CD4-positive, CD25-positive, alpha-beta regulatory T cell (primary cell): ENCODE data around the gene SMG9. TPM values are rescaled to one million over a fixed set of nuclear protein-coding genes. Genes with fewer than 3 reads are reported as not detected.

ENCODE experiments used
- ATAC-seq, 2 donors: fragments of 150-1000 bp; cut with Tn5 transposase; one replicate each; pipeline ENCODE4 v1.10.0; 2021; ENCODE audit warnings: low read depth in 2 of 2, moderate number of reproducible peaks in 2 of 2, moderate library complexity in 1 of 2
- DNase-seq, 3 donors: peaks; one replicate each; pipeline versions ENCODE4 v3.0.0 to v3.0.0-alpha.2; 2012 to 2022; ENCODE audit warnings: mixed read lengths in 1 of 3
- H3K27ac ChIP-seq: one replicate; pipeline ENCODE4 v1.7.0; 2013; ENCODE audit warnings: mild to moderate bottlenecking, low read length; ENCODE audit not compliant: insufficient read depth, poor library complexity, severe bottlenecking
- H3K27me3 ChIP-seq: one replicate; pipeline ENCODE4 v1.7.0; 2013; ENCODE audit warnings: low read length; ENCODE audit not compliant: control insufficient read depth, insufficient read depth
- H3K36me3 ChIP-seq: one replicate; pipeline ENCODE4 v1.7.0; 2013; ENCODE audit warnings: mild to moderate bottlenecking, low read length, moderate library complexity; ENCODE audit not compliant: control insufficient read depth, insufficient read depth
- H3K4me1 ChIP-seq: 2 replicates; pipeline ENCODE4 v1.7.0; 2013; ENCODE audit warnings: mild to moderate bottlenecking, low read length; ENCODE audit not compliant: insufficient read depth, control insufficient read depth, poor library complexity, severe bottlenecking
- H3K4me3 ChIP-seq: one replicate; pipeline ENCODE4 v1.7.0; 2013; ENCODE audit warnings: low read depth, mild to moderate bottlenecking, low read length, moderate library complexity
- H3K9me3 ChIP-seq, 2 experiments: 1 replicate in 1 of 2; 2 replicates in 1 of 2; pipeline ENCODE4 v1.7.0; 2013; ENCODE audit warnings: low read length in 2 of 2, mild to moderate bottlenecking in 1 of 2, moderate library complexity in 1 of 2; ENCODE audit not compliant: control insufficient read depth in 2 of 2
- H3K27ac Mint-ChIP-seq, 3 donors: one replicate each; pipeline ENCODE4 v1.8.0; 2020 to 2022; ENCODE audit warnings: mild to moderate bottlenecking in 3 of 3, mixed read lengths in 3 of 3, moderate library complexity in 2 of 3
- H3K27me3 Mint-ChIP-seq: one replicate; pipeline ENCODE4 v1.8.0; 2022; ENCODE audit warnings: mild to moderate bottlenecking, mixed read lengths
- H3K36me3 Mint-ChIP-seq: one replicate; pipeline ENCODE4 v1.8.0; 2020; ENCODE audit warnings: mixed read lengths
- H3K4me1 Mint-ChIP-seq, 4 donors: one replicate each; pipeline ENCODE4 v1.8.0; 2020 to 2022; ENCODE audit warnings: mixed read lengths in 4 of 4, mild to moderate bottlenecking in 1 of 4
- H3K4me3 Mint-ChIP-seq, 4 donors: one replicate each; pipeline ENCODE4 v1.8.0; 2020 to 2022; ENCODE audit warnings: mild to moderate bottlenecking in 4 of 4, mixed read lengths in 4 of 4, moderate library complexity in 3 of 4
- H3K9me3 Mint-ChIP-seq, 7 donors: one replicate each; pipeline ENCODE4 v1.8.0; 2020 to 2022; ENCODE audit warnings: mixed read lengths in 7 of 7, mild to moderate bottlenecking in 3 of 7, moderate library complexity in 2 of 7
- polyA plus RNA-seq, 4 donors: library from polyadenylated mRNA; unstranded; fragments of 300-500 nt; fragmentation: Illumina TruSeq; gene quantifications; one replicate each; pipeline ENCODE4 v1.2.3, GENCODE V29; 2021
- total RNA-seq: library from RNA; stranded (reverse); gene quantifications from one replicate; pipeline ENCODE4 v1.2.3, GENCODE V29; 2022

The SMG9 gene
- total and polyA plus RNA-seq, 5 donors from 2014 or later, result 3.4 to 40.7 (median 5.9) TPM

- Histone ChIP-seq H3K27me3 (no peaks in the 10 kb centered on the region), H3K36me3 (peaks cover 44% of the 10 kb centered on the region), H3K4me1 (peaks cover 54% of the 10 kb centered on the region), H3K27ac (peak overlapping the region; percentile 99), H3K4me3 (no peak overlapping the region), H3K9me3 (no peaks in the 10 kb centered on the region)
- ATAC-seq (no peak), DNase-seq (no peak)
- Mint-ChIP-seq H3K36me3 (peaks cover 26% of the 10 kb centered on the region), H3K27ac (peak overlapping the region; percentile 11 to 79 (median 15)), H3K4me3 (peak overlapping the region in 2 of 4 donors; percentile 71 to 98), H3K27me3 (peaks cover 4% of the 10 kb centered on the region), H3K9me3 (no peaks in the 10 kb centered on the region), H3K4me1 (peaks cover 3 to 72% (median 38%) of the 10 kb centered on the region in 4 donors)
These were observed 3.1 kb downstream of the SMG9 start for GRCh38 chr19:43751466-43752220.

- Mint-ChIP-seq H3K27me3 (peaks cover 4% of the 10 kb centered on the region), H3K27ac (peak overlapping the region in 2 of 3 donors; percentile 43 to 49), H3K36me3 (peaks cover 38% of the 10 kb centered on the region), H3K9me3 (no peaks in the 10 kb centered on the region), H3K4me1 (peaks cover 11 to 65% (median 36%) of the 10 kb centered on the region in 4 donors), H3K4me3 (peak overlapping the region in 1 of 4 donors; percentile 0)
- Histone ChIP-seq H3K4me1 (peaks cover 39% of the 10 kb centered on the region), H3K9me3 (no peaks in the 10 kb centered on the region), H3K27me3 (no peaks in the 10 kb centered on the region), H3K36me3 (peaks cover 52% of the 10 kb centered on the region), H3K27ac (no peak overlapping the region), H3K4me3 (no peak overlapping the region)
- no peak for DNase-seq
- no peak for ATAC-seq
These were observed 4.9 kb downstream of the SMG9 start for GRCh38 chr19:43749898-43750297.

GRCh38 chr19:43749152-43749551, 5.6 kb downstream of the SMG9 start:
- H3K27ac ChIP-seq, result no peak overlapping the region
- peak overlapping the region in 2 of 3 donors; percentile 5 to 44 for H3K27ac Mint-ChIP-seq
- no peaks in the 10 kb centered on the region for H3K27me3 Mint-ChIP-seq
- ATAC-seq (no peak), DNase-seq (no peak)
- peaks cover 38% of the 10 kb centered on the region for H3K36me3 Mint-ChIP-seq
- H3K4me1 ChIP-seq, result peaks cover 36% of the 10 kb centered on the region
- peaks cover 54% of the 10 kb centered on the region for H3K36me3 ChIP-seq
- H3K9me3 Mint-ChIP-seq, result no peaks in the 10 kb centered on the region
- peaks cover 11 to 59% (median 33%) of the 10 kb centered on the region in 4 donors for H3K4me1 Mint-ChIP-seq
- no peaks in the 10 kb centered on the region for H3K27me3 ChIP-seq
- H3K9me3 ChIP-seq, result no peaks in the 10 kb centered on the region
- H3K4me3 Mint-ChIP-seq, result no peak overlapping the region
- no peak overlapping the region for H3K4me3 ChIP-seq

- H3K9me3 ChIP-seq, result no peaks in the 10 kb centered on the region
- no peaks in the 10 kb centered on the region for H3K27me3 ChIP-seq
- H3K4me1 ChIP-seq, result peaks cover 32% of the 10 kb centered on the region
- ATAC-seq (no peak), DNase-seq (no peak)
- Mint-ChIP-seq H3K27me3 (no peaks in the 10 kb centered on the region), H3K4me1 (peaks cover 11 to 55% (median 30%) of the 10 kb centered on the region in 4 donors), H3K36me3 (peaks cover 42% of the 10 kb centered on the region), H3K4me3 (peak overlapping the region in 1 of 4 donors; percentile 40), H3K27ac (peak overlapping the region; percentile 5 to 84 (median 44)), H3K9me3 (no peaks in the 10 kb centered on the region)
- H3K36me3 ChIP-seq, result peaks cover 58% of the 10 kb centered on the region
- peak overlapping the region; percentile 34 for H3K27ac ChIP-seq
- no peak overlapping the region for H3K4me3 ChIP-seq
These were observed 6.1 kb downstream of the SMG9 start for GRCh38 chr19:43748685-43749084.

GRCh38 chr19:43748205-43748594, 6.6 kb downstream of the SMG9 start:
- peaks cover 43% of the 10 kb centered on the region for H3K36me3 Mint-ChIP-seq

DNA sequence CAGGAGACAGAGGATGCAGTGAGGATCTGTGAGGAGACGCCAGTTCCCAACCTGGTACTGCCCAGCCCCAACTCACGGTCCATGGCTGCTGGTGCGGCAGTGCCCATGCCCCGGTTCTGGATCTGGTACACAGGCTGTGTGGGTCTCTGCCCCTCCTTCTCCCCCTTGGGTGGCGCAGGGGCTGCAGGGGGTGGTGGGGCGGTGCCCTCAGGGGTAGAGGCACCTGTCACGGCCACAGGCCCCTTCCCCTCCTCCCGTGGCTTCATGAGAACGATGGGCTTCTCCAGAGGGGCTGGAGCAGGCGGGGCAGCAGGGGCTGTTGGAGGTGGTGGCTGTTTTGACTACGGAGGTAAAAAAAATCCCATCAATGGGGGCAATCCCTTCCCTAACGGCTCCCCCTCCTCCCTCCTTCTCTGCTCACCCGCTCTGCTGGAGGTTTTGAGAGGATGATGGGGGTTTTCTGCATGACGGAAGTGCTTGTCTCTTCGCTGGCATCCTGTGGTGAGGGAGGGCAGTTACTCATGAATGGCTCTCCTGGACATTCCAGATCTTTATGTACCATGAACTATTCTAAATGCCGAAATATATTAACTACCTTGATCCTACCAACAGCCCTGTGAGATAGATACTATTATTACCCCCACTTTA, 7.1 kb downstream of the SMG9 start:
- H3K36me3 Mint-ChIP-seq, result peaks cover 48% of the 10 kb centered on the region
- ATAC-seq, result peak in 1 of 2 donors; percentile 15

More at GRCh38 chr19:43748205-43748594, 6.6 kb downstream of the SMG9 start:
- Histone ChIP-seq H3K27me3 (no peaks in the 10 kb centered on the region), H3K27ac (peak overlapping the region; percentile 34), H3K36me3 (peaks cover 61% of the 10 kb centered on the region), H3K4me3 (no peak overlapping the region), H3K9me3 (no peaks in the 10 kb centered on the region), H3K4me1 (peaks cover 27% of the 10 kb centered on the region)
- Mint-ChIP-seq H3K27ac (peak overlapping the region; percentile 12 to 84 (median 62)), H3K4me1 (peaks cover 10 to 50% (median 30%) of the 10 kb centered on the region in 4 donors), H3K9me3 (no peaks in the 10 kb centered on the region), H3K4me3 (peak overlapping the region in 2 of 4 donors; percentile 40 to 61), H3K27me3 (no peaks in the 10 kb centered on the region)
- DNase-seq (no peak), ATAC-seq (no peak)

GRCh38 chr19:43743059-43743458, 11.7 kb downstream of the SMG9 start:
- H3K4me3 Mint-ChIP-seq, result no peak overlapping the region
- no peak overlapping the region for H3K27ac ChIP-seq
- H3K27ac Mint-ChIP-seq, result no peak overlapping the region
- H3K9me3 Mint-ChIP-seq, result no peaks in the 10 kb centered on the region
- DNase-seq (no peak), ATAC-seq (no peak)
- no peak overlapping the region for H3K4me3 ChIP-seq
- H3K4me1 ChIP-seq, result peaks cover 8% of the 10 kb centered on the region
- peaks cover 7 to 25% (median 20%) of the 10 kb centered on the region in 4 donors for H3K4me1 Mint-ChIP-seq
- no peaks in the 10 kb centered on the region for H3K27me3 ChIP-seq
- H3K36me3 ChIP-seq, result peaks cover 79% of the 10 kb centered on the region
- H3K36me3 Mint-ChIP-seq, result peaks cover 58% of the 10 kb centered on the region
- H3K27me3 Mint-ChIP-seq, result no peaks in the 10 kb centered on the region
- H3K9me3 ChIP-seq, result no peaks in the 10 kb centered on the region

More for the DNA sequence above, 7.1 kb downstream of the SMG9 start:
- no peaks in the 10 kb centered on the region for H3K9me3 ChIP-seq
- no peak for DNase-seq
- H3K36me3 ChIP-seq, result peaks cover 67% of the 10 kb centered on the region
- H3K27me3 Mint-ChIP-seq, result no peaks in the 10 kb centered on the region
- no peaks in the 10 kb centered on the region for H3K27me3 ChIP-seq
- H3K27ac Mint-ChIP-seq, result peak overlapping the region; percentile 12 to 69 (median 62)
- H3K4me3 Mint-ChIP-seq, result peak overlapping the region in 2 of 4 donors; percentile 55 to 61
- H3K4me3 ChIP-seq, result no peak overlapping the region
- peak overlapping the region; percentile 42 for H3K27ac ChIP-seq
- peaks cover 22% of the 10 kb centered on the region for H3K4me1 ChIP-seq
- H3K4me1 Mint-ChIP-seq, result peaks cover 7 to 45% (median 25%) of the 10 kb centered on the region in 4 donors
- no peaks in the 10 kb centered on the region for H3K9me3 Mint-ChIP-seq
